Loucy (cell line): ENCODE results near the gene TRAPPC1.

Source experiments
- EZH2phosphoT487 ChIP-seq: fragments of 200-600 bp; IDR thresholded peaks from 2 replicates; pipeline ENCODE4 v1.6.1; 2018; ENCODE audit warnings: antibody characterized with exemption, mild to moderate bottlenecking, moderate library complexity, borderline replicate concordance
- TF ChIP-seq, protein P1 (sequence below): fragments of 200-600 bp; sonication (generic); conservative IDR thresholded peaks from 2 replicates; pipeline ENCODE4 v1.5.1; 2014; ENCODE audit warnings: mild to moderate bottlenecking, antibody characterized with exemption, low read length

DNA sequence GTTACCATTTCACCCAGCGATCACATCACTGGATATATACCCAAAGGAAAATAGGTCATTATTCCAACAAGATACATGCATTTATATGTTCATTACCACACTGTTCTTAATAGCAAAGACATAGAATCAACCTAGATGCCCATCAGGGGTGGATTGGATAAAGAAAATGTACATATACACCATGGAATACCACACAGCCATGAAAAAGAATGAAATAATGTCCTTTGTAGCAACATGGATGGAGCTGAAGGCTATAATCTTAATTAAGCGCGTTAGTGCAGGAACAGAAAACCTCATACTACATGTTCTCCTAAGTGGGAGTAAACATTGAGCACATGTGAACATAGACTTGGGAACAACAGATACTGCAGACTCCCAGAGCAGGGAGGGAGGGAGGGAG is 18.8 kb upstream of the TRAPPC1 start:
- TF ChIP-seq, protein P1, sequence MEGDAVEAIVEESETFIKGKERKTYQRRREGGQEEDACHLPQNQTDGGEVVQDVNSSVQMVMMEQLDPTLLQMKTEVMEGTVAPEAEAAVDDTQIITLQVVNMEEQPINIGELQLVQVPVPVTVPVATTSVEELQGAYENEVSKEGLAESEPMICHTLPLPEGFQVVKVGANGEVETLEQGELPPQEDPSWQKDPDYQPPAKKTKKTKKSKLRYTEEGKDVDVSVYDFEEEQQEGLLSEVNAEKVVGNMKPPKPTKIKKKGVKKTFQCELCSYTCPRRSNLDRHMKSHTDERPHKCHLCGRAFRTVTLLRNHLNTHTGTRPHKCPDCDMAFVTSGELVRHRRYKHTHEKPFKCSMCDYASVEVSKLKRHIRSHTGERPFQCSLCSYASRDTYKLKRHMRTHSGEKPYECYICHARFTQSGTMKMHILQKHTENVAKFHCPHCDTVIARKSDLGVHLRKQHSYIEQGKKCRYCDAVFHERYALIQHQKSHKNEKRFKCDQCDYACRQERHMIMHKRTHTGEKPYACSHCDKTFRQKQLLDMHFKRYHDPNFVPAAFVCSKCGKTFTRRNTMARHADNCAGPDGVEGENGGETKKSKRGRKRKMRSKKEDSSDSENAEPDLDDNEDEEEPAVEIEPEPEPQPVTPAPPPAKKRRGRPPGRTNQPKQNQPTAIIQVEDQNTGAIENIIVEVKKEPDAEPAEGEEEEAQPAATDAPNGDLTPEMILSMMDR: no peak
- TF ChIP-seq EZH2phosphoT487: no peak
